ENCODE data around the gene SLC29A3.
"Not testable (repeated sequence)": the region's sequence is repeated elsewhere in the genome, so short reads cannot be mapped to it uniquely, and the experiment has no call there.

Gene SLC29A3

DNA sequence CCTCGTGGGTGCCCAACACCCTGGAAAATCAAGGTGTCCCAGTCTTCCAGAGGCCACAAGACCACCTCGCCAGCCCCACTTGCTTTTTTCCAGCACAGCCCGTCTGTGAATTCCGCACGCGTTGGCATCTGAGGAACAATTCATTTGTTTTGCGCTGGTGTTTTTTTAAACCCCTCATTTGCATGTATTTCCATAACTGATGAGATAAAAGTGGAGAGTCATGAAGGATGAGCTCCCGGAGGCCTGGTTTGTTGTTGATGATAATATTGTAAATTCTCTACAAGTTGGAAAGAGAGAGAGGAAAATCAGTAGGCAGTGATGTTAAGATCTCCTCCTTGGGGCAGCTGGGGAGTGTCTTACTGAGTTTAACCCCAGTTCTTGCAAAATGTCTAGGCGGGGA is 34.6 kb downstream of the SLC29A3 start:
- ChIA-PET POLR2A (no interaction called here), CTCF (interaction anchor here (0.7 kb wide), 1 partner anchor 10 kb away, joined by 3 read pairs; no protein-coding TSS in a partner anchor)
- TF ChIP-seq FOXA1 (IDR thresholded peaks at IDR 0.05) (no peak), SP1 (IDR thresholded peaks at IDR 0.05) (no peak), ELF4 (IDR thresholded peaks at IDR 0.05) (no peak), FOXM1 (IDR thresholded peaks at IDR 0.05; ENCODE audit: borderline replicate concordance) (no peak), SUZ12 (IDR thresholded peaks at IDR 0.05) (no peak)
- DNase-seq (ENCODE audit: extremely low spot score) = no peak

- DNase-seq (ENCODE audit: extremely low spot score) = no peak
- POLR2A ChIA-PET = no interaction called here
- CTCF ChIA-PET = no interaction called here
- TF ChIP-seq ZNF384 (IDR thresholded peaks at IDR 0.05) = no peak
- no peak for TF ChIP-seq SUZ12 (IDR thresholded peaks at IDR 0.05)
- TF ChIP-seq FOXK2 (IDR thresholded peaks at IDR 0.05) = no peak
- no peak for TF ChIP-seq NFRKB (IDR thresholded peaks at IDR 0.05)
- TF ChIP-seq ELF4 (IDR thresholded peaks at IDR 0.05) = no peak
- no peak for TF ChIP-seq HDGF (IDR thresholded peaks at IDR 0.05; ENCODE audit: borderline replicate concordance)
- no peak for TF ChIP-seq ARNT (IDR thresholded peaks at IDR 0.05)
- TF ChIP-seq, protein P1, sequence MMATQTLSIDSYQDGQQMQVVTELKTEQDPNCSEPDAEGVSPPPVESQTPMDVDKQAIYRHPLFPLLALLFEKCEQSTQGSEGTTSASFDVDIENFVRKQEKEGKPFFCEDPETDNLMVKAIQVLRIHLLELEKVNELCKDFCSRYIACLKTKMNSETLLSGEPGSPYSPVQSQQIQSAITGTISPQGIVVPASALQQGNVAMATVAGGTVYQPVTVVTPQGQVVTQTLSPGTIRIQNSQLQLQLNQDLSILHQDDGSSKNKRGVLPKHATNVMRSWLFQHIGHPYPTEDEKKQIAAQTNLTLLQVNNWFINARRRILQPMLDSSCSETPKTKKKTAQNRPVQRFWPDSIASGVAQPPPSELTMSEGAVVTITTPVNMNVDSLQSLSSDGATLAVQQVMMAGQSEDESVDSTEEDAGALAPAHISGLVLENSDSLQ (IDR thresholded peaks at IDR 0.05) = no peak
- TF ChIP-seq FOXA1 (IDR thresholded peaks at IDR 0.05) = no peak
- TF ChIP-seq BHLHE40 (IDR thresholded peaks at IDR 0.05; ENCODE audit: borderline replicate concordance) = no peak
- TF ChIP-seq TARDBP (IDR thresholded peaks at IDR 0.05) = no peak
- no peak for TF ChIP-seq FOXM1 (IDR thresholded peaks at IDR 0.05; ENCODE audit: borderline replicate concordance)
Measured at GRCh38 chr10:71354776-71355175, 35.7 kb downstream of the SLC29A3 start.

GRCh38 chr10:71355886-71356285 is 36.8 kb downstream of the SLC29A3 start:
- ChIA-PET POLR2A (no interaction called here), CTCF (no interaction called here)
- no peak for DNase-seq (ENCODE audit: extremely low spot score)
- TF ChIP-seq ARNT (IDR thresholded peaks at IDR 0.05) = no peak
- no peak for TF ChIP-seq FOXM1 (IDR thresholded peaks at IDR 0.05; ENCODE audit: borderline replicate concordance)
- no peak for TF ChIP-seq TARDBP (IDR thresholded peaks at IDR 0.05)
- no peak for TF ChIP-seq ELF4 (IDR thresholded peaks at IDR 0.05)
- TF ChIP-seq BHLHE40 (IDR thresholded peaks at IDR 0.05; ENCODE audit: borderline replicate concordance) = no peak
- no peak for TF ChIP-seq FOXA1 (IDR thresholded peaks at IDR 0.05)

DNA sequence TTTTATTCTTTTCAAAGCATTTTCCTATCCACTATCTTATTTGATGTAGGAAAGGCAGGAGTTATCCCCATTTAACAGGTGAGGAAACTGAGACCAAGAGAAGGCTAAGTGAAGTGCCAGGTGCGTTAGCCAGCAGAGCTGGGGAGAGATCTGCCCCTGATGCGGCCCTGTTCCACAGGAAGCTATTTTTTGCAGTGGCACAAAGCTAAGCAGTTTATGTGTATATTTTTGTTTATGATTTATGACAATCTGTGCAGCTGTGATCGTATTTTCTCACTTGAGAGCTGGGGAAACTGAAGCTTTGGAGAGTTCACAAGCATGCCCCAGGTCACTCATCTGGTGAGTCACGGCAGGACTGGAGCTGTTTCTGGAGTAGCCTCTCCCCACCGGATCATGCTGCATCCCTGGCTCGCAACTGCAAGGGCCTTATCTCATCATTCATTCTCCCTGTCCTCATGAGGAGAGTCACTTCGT is 38.8 kb downstream of the SLC29A3 start:
- POLR2A ChIA-PET = no interaction called here
- TF ChIP-seq ARNT (IDR thresholded peaks at IDR 0.05) (no peak), SUZ12 (IDR thresholded peaks at IDR 0.05) (no peak), CTBP1 (IDR thresholded peaks at IDR 0.05; ENCODE audit: borderline replicate concordance) (no peak), ZNF384 (IDR thresholded peaks at IDR 0.05) (no peak), NFRKB (IDR thresholded peaks at IDR 0.05) (no peak), HDGF (IDR thresholded peaks at IDR 0.05; ENCODE audit: borderline replicate concordance) (no peak), FOXA1 (IDR thresholded peaks at IDR 0.05) (no peak), FOXM1 (IDR thresholded peaks at IDR 0.05; ENCODE audit: borderline replicate concordance) (no peak), SP1 (IDR thresholded peaks at IDR 0.05) (no peak)
- DNase-seq (ENCODE audit: extremely low spot score) = no peak
- CTCF ChIA-PET = no interaction called here

DNA sequence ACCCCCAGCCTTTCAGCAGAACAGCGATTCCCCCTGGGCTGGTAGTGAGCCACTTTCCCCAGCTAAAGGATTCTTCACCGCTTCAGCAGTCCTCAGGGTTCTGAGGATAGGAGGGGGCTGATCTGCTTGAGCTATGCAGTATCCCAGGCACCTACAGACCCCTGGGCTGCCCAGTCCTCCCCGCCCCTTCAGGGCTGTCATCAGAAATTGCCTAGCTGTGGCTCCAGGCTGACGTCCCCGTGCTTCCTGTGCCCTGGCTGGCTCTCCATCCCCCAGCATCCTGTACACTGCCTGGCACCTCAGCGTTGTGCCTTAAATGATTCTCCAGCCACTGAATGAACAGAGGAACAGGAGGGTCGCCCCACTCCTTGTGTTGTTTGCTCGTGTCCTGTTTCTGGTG is 39.2 kb downstream of the SLC29A3 start:
- ChIA-PET POLR2A (no interaction called here), CTCF (no interaction called here)
- no peak for DNase-seq (ENCODE audit: extremely low spot score)
- TF ChIP-seq HDGF (IDR thresholded peaks at IDR 0.05; ENCODE audit: borderline replicate concordance) (no peak), SP1 (IDR thresholded peaks at IDR 0.05) (no peak)

DNA sequence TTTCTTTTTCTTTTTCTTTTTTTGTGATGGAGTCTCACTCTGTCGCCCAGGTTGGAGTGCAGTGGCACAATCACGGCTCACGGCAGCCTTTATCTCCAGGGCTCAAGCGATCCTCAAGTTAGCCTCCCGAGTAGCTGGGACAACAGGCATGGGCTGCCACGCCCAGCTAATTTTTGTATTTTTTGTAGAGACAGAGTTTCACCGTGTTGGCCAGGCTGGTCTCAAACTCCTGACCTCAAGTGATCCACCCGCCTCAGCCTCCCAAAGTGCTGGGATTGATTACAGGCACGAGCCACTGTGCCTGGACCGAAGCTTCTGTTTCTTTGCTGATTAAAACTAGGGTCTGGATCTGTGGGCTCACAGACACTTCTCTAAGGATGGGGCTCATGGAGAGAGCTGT is 39.8 kb downstream of the SLC29A3 start:
- POLR2A ChIA-PET; DNase-seq (ENCODE audit: extremely low spot score); CTCF ChIA-PET: not testable (repeated sequence)

- CTCF ChIA-PET = no interaction called here
- POLR2A ChIA-PET = no interaction called here
- no peak for DNase-seq (ENCODE audit: extremely low spot score)
- no peak for TF ChIP-seq SP1 (IDR thresholded peaks at IDR 0.05)
- TF ChIP-seq HDGF (IDR thresholded peaks at IDR 0.05; ENCODE audit: borderline replicate concordance) = no peak
- TF ChIP-seq TARDBP (IDR thresholded peaks at IDR 0.05) = no peak
- TF ChIP-seq, protein P1 (IDR thresholded peaks at IDR 0.05) = no peak
- TF ChIP-seq CTBP1 (IDR thresholded peaks at IDR 0.05; ENCODE audit: borderline replicate concordance) = no peak
- no peak for TF ChIP-seq SUZ12 (IDR thresholded peaks at IDR 0.05)
- TF ChIP-seq L3MBTL2 (conservative IDR thresholded peaks at IDR 0.05) = no peak
- no peak for TF ChIP-seq ARNT (IDR thresholded peaks at IDR 0.05)
- no peak for TF ChIP-seq FOXK2 (IDR thresholded peaks at IDR 0.05)
- no peak for TF ChIP-seq ZNF384 (IDR thresholded peaks at IDR 0.05)
- TF ChIP-seq NFRKB (IDR thresholded peaks at IDR 0.05) = no peak
- TF ChIP-seq LEF1 (IDR thresholded peaks at IDR 0.05; ENCODE audit: borderline replicate concordance) = no peak
- no peak for TF ChIP-seq FOXM1 (IDR thresholded peaks at IDR 0.05; ENCODE audit: borderline replicate concordance)
Measured at GRCh38 chr10:71359364-71360046, 40.4 kb downstream of the SLC29A3 start.

DNA sequence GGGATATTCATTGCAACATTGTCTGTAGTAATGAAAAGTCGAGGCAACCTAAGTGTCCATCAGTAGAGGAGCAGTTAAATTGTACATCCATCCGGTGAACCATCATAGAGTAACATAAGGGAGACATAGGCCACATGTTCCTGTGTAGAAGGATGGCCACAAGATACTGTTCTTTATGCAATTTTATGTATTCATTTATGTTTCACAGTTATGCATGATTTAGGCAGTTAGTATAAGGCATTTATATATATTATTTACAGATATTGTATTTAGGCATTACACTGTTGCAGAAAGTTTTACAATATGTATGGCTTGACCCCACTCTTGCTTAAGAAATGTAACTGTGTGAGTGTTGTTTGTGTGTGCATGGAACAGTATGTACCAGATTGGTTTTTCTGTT is 41.7 kb downstream of the SLC29A3 start:
- CTCF ChIA-PET = no interaction called here
- TF ChIP-seq ZNF384 (IDR thresholded peaks at IDR 0.05) (no peak), L3MBTL2 (conservative IDR thresholded peaks at IDR 0.05) (no peak), FOXA1 (IDR thresholded peaks at IDR 0.05) (no peak), HDGF (IDR thresholded peaks at IDR 0.05; ENCODE audit: borderline replicate concordance) (no peak), FOXM1 (IDR thresholded peaks at IDR 0.05; ENCODE audit: borderline replicate concordance) (no peak)

More for the DNA sequence above, 41.7 kb downstream of the SLC29A3 start:
- DNase-seq (ENCODE audit: extremely low spot score) = no peak
- POLR2A ChIA-PET = interaction anchor here (0.6 kb wide), 1 partner anchor 16 kb away, joined by 3 read pairs; no protein-coding TSS in a partner anchor

Data from HEK293T (cell line).